Cardiac muscle cell (in vitro differentiated cells and primary cell): ENCODE data around the gene WFS1. TPM values are rescaled to one million over a fixed set of nuclear protein-coding genes. Genes with fewer than 3 reads are reported as not detected.

Experiments used
- DNase-seq, 2 donors: peaks; one replicate each; pipeline versions ENCODE4 v3.0.0 to v3.0.0-alpha.2; 2010 to 2017; ENCODE audit warnings: low read depth in 1 of 2, low spot score in 1 of 2
- H3K27ac ChIP-seq: fragments of 200-600 bp; sonication (generic); 2 replicates; pipeline ENCODE4 v1.5.1; 2016
- H3K27me3 ChIP-seq: fragments of 200-600 bp; sonication (generic); 2 replicates; pipeline ENCODE4 v1.6.0; 2016; ENCODE audit warnings: control low read depth
- H3K36me3 ChIP-seq: fragments of 200-600 bp; sonication (generic); 2 replicates; pipeline ENCODE4 v1.5.1; 2016; ENCODE audit warnings: control low read depth
- H3K4me1 ChIP-seq: fragments of 200-600 bp; sonication (generic); 2 replicates; pipeline ENCODE4 v1.8.1; 2017; ENCODE audit warnings: low read depth, mild to moderate bottlenecking, mixed run types
- H3K4me3 ChIP-seq: fragments of 200-600 bp; sonication (generic); 2 replicates; pipeline ENCODE4 v1.5.1; 2016; ENCODE audit warnings: mild to moderate bottlenecking
- H3K9me3 ChIP-seq: fragments of 200-600 bp; sonication (generic); 2 replicates; pipeline ENCODE4 v1.5.1; 2017; ENCODE audit warnings: low read depth, mild to moderate bottlenecking, control low read depth
- CTCF ChIP-seq: IDR thresholded peaks from 2 replicates; pipeline ENCODE4 v1.5.1; 2012; ENCODE audit warnings: low read depth, mild to moderate bottlenecking, low read length
- polyA plus RNA-seq: library from polyadenylated mRNA; unstranded; fragments of >200 nt; fragmentation: Nextera tagmentation; extraction: Ambion mirVana; gene quantifications from 2 replicates; pipeline ENCODE4 v1.2.1, GENCODE V29; 2016
- total RNA-seq: library from RNA; depleted of rRNA; stranded (reverse); fragments of >200 nt; gene quantifications from 2 replicates; pipeline ENCODE4 v1.2.3, GENCODE V29; 2016

WFS1 gene
- total and polyA plus RNA-seq, 2 experiments from 2014 or later: 29.0 to 30.4 TPM

GRCh38 chr4:6334203-6334887, 64.7 kb downstream of the WFS1 start:
- no peaks in the 10 kb centered on the region for H3K9me3 ChIP-seq

GRCh38 chr4:6335040-6335590, 65.5 kb downstream of the WFS1 start:
- no peaks in the 10 kb centered on the region for H3K36me3 ChIP-seq
- no peak for DNase-seq
- no peak overlapping the region for H3K27ac ChIP-seq
- H3K4me1 ChIP-seq: no peaks in the 10 kb centered on the region
- H3K27me3 ChIP-seq: peaks cover 9% of the 10 kb centered on the region
- no peak overlapping the region for H3K4me3 ChIP-seq
- no peaks in the 10 kb centered on the region for H3K9me3 ChIP-seq
- no peak for TF ChIP-seq CTCF

More at GRCh38 chr4:6334203-6334887, 64.7 kb downstream of the WFS1 start:
- H3K27me3 ChIP-seq: peaks cover 9% of the 10 kb centered on the region
- no peak for DNase-seq
- no peak overlapping the region for H3K27ac ChIP-seq
- no peak overlapping the region for H3K4me3 ChIP-seq
- no peaks in the 10 kb centered on the region for H3K36me3 ChIP-seq
- H3K4me1 ChIP-seq: no peaks in the 10 kb centered on the region
- TF ChIP-seq CTCF: no peak

GRCh38 chr4:6336166-6336565, 66.5 kb downstream of the WFS1 start:
- TF ChIP-seq CTCF: no peak
- H3K27me3 ChIP-seq: peaks cover 9% of the 10 kb centered on the region
- no peaks in the 10 kb centered on the region for H3K36me3 ChIP-seq

GRCh38 chr4:6337331-6337935, 67.8 kb downstream of the WFS1 start:
- TF ChIP-seq CTCF: no peak
- Histone ChIP-seq H3K27me3 (peaks cover 9% of the 10 kb centered on the region), H3K4me3 (no peak overlapping the region), H3K36me3 (no peaks in the 10 kb centered on the region), H3K4me1 (no peaks in the 10 kb centered on the region), H3K27ac (no peak overlapping the region), H3K9me3 (no peaks in the 10 kb centered on the region)
- no peak for DNase-seq

More at GRCh38 chr4:6336166-6336565, 66.5 kb downstream of the WFS1 start:
- H3K4me3 ChIP-seq: no peak overlapping the region
- H3K4me1 ChIP-seq: no peaks in the 10 kb centered on the region
- no peak overlapping the region for H3K27ac ChIP-seq
- H3K9me3 ChIP-seq: no peaks in the 10 kb centered on the region
- no peak for DNase-seq

- Histone ChIP-seq H3K4me3 (no peak overlapping the region), H3K27me3 (peaks cover 9% of the 10 kb centered on the region), H3K36me3 (no peaks in the 10 kb centered on the region), H3K9me3 (no peaks in the 10 kb centered on the region), H3K4me1 (no peaks in the 10 kb centered on the region), H3K27ac (no peak overlapping the region)
- no peak for TF ChIP-seq CTCF
- DNase-seq: no peak
These were observed 68.7 kb downstream of the WFS1 start for GRCh38 chr4:6338175-6338950.
